ENCODE measurements around the gene SYT15B.
"Not testable (repeated sequence)": the region's sequence is repeated elsewhere in the genome, so short reads cannot be mapped to it uniquely, and the experiment has no call there.

- TF ChIP-seq EZH2 (IDR thresholded peaks at IDR 0.05; ENCODE audit: insufficient read depth, poor library complexity, severe bottlenecking); EZH2phosphoT487 (IDR thresholded peaks at IDR 0.05; ENCODE audit: insufficient read depth, low read depth): not testable (repeated sequence)
Measured at GRCh38 chr10:47753176-47753575, 10.2 kb downstream of the SYT15B start.

All from GM23248 (cell line).